Measurements from ENCODE around the gene ZNF322.

The ZNF322 gene

GRCh38 chr6:26588965-26589364, 70.6 kb downstream of the ZNF322 start:
- DNase-seq, result no peak

Data from activated CD4-positive, alpha-beta T cell treated with anti-CD3 and anti-CD28 coated beads, Interleukin-2, Interleukin-6, amounts not matched to agents 100 ng/mL and 50 ng/mL, durations not matched to agents 16 hours and 8 hours (primary cell).